GM19238 (cell line): Measurements from ENCODE around the gene S1PR4.
A peak's percentile ranks its signal among the peaks of the same experiment; 100 is the strongest.
"Not testable (repeated sequence)": the region's sequence is repeated elsewhere in the genome, so short reads cannot be mapped to it uniquely, and the experiment has no call there.

ENCODE experiments used
- DNase-seq: peaks from one replicate; pipeline ENCODE4 v3.0.0; 2011; ENCODE audit warnings: low spot score; ENCODE audit not compliant: insufficient read length

Gene S1PR4

DNA sequence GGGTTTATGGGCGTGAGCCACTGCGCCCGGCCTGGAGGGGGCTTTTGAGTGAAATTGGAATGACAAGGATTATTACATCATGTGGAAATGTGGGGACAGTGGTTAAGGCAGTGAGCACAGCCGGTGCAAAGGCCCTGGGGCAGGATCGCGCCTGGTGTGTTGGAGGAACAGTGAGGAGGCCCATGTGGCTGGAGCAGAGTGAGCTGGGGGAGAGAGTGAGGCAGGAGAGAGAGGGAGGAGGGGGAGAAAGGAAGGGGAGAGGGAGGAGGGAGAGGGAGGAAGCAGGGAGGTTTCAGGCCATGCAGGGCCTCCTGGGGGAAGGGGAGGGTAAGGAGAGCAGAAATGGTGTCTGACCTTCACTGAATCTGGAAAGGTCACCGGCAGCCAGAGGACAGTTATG, 34.6 kb downstream of the S1PR4 start:
- no peak for DNase-seq

DNA sequence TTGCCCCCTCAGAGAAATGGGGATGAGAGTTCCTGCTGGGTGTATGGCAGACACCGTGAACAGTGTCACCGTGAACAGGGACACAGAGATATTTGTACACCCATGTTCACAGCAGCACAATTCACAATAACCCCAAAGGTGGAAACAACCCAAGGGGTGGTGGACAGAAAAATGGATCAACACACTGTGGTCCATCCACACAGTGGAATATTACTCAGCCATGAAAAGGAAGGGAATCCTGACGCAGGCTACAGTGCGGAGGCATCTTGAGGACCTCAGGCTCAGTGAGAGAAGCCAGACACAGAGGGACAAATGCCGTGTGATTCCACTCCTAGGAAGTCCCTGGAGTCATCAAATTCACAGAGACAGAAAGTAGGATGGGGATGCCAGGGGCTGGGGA, 38.3 kb downstream of the S1PR4 start:
- no peak for DNase-seq

DNA sequence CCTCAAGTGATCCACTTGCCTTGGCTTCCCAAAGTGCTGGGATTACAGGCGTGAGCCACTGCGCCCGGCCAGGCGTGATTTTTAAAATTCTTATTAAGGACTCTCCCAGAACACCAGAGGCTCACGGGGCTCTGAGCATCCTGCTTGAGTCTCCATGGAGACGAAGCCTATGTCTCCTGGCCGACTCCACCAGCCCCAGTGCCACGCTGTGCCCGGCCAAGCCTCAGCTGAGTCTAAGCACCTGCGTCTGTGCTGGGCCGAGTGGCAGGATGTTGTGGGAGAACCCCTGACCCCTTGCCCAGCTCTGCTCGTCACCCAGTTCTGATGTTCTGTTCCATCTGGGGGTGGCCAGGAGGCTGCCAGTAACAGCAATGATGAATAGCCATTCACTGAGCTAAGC, 42.0 kb downstream of the S1PR4 start:
- DNase-seq: no peak

DNA sequence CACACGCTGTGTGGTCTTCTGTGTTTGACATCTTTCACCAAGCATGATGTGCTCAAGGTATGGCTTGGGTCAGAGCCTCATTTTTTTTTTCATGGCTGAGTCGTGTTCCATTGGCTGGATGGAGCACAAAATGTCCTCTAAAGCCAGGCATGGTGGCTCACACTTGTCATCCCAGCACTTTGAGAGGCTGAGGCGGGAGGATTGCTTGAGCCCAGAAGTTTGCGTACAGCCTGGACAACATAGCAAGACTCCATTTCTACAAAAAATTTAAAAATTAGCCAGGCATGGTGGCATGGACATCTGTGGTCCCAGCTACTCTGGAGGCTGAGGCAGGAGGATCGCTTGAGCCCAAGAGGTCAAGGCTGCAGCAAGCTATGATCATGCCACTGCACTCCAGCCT, 43.0 kb downstream of the S1PR4 start:
- DNase-seq: not testable (repeated sequence)

DNA sequence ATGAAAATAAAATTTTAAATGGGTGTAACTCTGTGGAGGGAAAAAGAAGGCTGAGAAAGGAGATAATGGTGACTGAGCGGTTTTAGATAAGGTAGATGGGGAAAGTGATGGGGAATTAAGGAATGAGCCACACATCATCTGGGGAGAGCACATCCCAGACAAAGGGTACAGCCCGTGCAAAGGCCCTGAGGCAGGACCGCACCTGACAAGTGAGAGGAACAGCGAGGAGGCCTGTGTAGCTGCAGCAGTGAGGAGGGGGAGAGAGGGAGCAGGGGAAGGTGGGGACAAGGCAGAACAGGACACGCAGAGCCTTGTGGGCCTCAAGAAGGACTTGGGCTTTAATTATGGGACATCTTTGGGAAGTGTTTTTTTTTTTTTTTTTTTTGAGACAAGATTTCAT, 44.1 kb downstream of the S1PR4 start:
- no peak for DNase-seq

DNA sequence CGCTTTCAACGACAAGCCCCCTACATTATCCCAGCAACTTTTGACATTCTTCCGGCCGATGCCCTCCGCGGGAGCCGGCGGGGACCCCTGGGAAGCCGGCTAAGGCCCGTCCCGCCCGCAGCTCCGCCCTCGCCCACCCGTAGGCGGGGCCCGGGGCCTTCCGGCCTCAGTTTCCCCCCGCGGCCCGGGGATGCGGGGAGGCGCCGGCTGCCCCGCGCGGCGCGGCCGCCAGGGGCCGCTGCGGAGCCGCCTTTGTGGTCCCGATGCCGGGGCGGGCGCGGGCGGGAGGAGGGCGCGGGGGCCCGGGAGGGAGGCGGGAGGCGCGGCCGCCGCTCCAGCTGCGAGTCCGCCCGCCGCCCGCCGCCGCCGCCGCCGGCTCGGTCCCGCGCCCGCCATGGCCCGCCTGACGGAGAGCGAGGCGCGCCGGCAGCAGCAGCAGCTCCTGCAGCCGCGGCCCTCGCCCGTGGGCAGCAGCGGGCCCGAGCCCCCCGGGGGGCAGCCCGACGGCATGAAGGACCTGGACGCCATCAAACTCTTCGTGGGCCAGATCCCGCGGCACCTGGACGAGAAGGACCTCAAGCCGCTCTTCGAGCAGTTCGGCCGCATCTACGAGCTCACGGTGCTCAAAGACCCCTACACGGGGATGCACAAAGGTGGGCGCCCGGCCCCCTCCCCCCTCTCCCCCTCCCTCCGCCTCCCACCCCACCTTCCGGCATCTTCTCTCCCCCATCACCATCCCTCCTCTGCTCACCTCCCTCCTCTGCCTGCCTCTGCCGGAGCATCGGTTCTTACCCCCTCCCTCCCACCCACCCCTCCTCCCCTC, 46.0 kb downstream of the S1PR4 start, which contains the start of gene CELF5:
TSS of gene CELF5 (plus strand) at position 316 of the 823 bp plus-strand sequence. CDS start at position 395, 79 bp downstream.
- DNase-seq: peak; percentile 75

DNA sequence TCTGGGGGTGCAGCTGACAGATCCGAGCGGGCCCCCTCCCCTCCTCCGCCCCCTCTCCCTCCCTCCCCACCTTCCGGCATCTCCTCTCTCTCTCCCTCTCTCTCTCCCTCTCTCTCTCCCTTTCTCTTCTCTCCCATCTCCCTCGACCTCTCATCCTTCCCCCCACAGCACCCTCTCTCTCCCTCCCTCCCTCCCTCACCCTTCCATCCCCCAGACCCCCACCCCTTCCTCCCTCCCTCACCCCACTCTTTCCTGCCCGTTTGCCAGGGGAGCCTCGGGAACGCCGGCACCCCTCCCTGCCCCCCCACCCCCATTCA, 46.6 kb downstream of the S1PR4 start:
- no peak for DNase-seq

DNA sequence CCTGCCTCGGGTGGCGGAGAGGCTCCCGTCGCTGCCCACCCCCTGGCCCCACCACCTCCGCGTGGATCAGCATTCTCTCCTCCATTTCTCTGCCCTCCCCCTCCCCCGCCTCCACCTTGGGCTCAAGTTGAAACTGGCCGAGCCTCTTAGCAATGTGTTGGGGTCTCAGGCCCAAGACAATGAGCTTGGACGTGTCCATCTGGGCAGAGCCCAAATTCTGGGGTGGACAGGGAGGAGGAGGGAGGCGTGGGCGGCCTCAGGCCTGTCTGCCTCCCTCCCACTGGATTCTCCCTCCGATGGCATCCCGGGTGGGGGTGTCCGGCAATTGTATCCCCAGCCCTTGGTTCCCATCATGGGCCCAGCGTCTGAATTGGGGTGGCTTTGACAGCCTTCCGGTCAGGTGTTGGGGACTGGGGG, 47.1 kb downstream of the S1PR4 start:
- no peak for DNase-seq

DNA sequence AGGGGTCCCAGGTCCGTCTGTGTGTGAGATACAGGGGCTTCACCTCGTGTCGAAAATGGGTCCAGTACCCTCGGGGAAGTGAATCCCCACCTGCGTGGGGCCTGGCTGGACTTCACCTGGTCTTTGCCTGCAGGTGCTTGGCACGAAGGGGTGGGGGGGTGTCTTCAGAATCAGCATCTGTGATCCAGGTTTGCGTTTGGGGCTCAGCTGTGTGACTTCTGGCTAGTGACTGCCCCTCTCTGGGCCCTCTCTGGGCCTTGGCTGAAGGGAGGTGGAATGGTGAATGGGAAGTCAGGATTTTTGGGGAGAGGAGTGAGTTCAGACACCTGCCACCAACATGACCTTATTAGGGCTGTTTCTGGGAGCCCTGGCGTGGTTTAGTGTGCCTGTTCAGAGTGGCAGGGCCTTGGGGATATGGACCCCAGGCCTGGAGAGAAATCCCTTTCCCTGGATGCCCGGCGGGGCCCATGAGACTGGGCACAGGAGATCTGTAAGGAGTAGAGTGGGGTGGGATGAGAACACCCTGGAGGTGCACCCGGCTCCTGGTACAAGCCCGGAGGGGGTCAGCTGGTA, 48.6 kb downstream of the S1PR4 start:
- DNase-seq: no peak

DNA sequence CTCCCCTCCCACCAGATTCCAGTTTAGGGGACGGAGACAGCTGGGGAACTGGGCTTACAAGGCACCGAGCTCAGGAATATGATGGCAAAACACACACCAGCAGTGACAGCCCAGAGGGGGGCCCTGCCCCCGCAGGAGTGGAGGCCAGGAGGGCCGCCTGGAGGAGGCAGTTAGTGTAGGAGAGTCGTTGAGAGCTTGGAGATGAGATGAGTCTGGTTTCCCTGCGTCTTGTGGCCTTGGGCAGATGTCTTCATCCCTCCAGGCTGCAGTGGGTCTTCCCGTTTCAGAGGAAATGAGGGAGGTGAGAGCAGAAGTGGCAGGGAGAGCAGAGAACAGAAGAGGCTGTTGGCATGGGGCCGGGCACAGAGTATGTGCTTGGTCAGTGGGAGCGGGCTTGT, 50.8 kb downstream of the S1PR4 start:
- no peak for DNase-seq
